GM18502 (cell line): Measurements from ENCODE around the gene CXCR5.

ENCODE experiments used
- ATAC-seq: cut with Tn5 transposase; IDR thresholded peaks from one replicate; pipeline ENCODE4 v1.9.1; 2021; ENCODE audit warnings: mild to moderate bottlenecking; ENCODE audit not compliant: unreplicated experiment, poor library complexity

The CXCR5 gene

GRCh38 chr11:118873804-118874203 lies 9.9 kb upstream of the CXCR5 start:
- no peak for ATAC-seq

- no peak for ATAC-seq
Observed at GRCh38 chr11:118876286-118876685, 7.4 kb upstream of the CXCR5 start.

DNA sequence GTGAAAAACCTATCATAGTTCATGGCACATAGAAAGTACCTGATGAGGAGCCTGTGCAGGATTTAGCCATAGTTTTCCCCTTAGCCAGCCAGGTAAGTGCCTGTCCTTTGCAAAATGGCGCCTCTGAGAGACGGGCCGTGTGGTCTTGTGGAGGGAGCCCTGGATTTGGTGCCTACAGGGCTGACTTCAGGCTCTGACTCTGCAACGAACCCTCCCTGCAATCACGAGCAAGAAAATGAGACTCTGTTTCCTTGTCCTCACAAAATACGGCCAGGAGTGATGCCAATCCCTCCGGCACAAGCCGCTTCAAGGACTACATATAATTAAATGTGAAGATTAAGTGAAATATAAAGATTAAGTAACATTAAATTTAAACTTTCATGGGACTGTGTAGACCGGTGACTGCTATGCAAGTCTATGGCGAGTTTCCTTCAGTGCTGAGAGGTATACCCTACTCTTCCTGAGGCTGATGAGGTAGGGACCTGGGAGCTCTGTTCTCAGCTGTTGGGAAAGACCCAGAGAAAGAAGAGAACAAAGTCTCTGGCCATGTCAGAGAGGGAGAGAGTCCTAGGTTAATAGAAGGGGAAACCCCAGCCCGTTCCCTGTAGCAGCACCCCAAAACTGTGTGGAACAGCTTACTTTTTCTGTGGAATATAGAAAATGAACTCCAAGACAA lies 6.1 kb upstream of the CXCR5 start:
- no peak for ATAC-seq

- ATAC-seq = no peak
Observed at GRCh38 chr11:118878163-118878563, 5.5 kb upstream of the CXCR5 start.

DNA sequence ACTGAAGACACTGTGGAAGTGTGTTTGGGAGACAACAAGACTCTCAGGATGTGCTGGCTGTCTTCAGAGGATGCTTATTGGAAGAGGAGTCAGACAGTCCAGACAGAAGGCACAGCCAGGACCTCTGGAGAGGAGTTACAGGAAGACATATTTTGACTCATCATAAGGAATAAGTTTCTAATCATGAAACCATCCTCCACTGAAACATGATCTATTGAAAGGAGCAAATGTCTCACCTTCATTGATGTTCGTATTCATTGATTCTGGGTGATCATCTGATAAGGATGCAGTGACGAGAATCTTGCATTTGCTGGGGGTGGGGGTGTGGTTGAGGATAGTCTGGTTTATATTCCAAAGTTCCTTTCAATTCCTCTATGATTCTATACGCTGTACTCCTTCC lies 2.5 kb upstream of the CXCR5 start:
- ATAC-seq = no peak

GRCh38 chr11:118882491-118882890 lies 1.2 kb upstream of the CXCR5 start:
- no peak for ATAC-seq

GRCh38 chr11:118883004-118883367 lies 706 bp upstream of the CXCR5 start:
- no peak for ATAC-seq

DNA sequence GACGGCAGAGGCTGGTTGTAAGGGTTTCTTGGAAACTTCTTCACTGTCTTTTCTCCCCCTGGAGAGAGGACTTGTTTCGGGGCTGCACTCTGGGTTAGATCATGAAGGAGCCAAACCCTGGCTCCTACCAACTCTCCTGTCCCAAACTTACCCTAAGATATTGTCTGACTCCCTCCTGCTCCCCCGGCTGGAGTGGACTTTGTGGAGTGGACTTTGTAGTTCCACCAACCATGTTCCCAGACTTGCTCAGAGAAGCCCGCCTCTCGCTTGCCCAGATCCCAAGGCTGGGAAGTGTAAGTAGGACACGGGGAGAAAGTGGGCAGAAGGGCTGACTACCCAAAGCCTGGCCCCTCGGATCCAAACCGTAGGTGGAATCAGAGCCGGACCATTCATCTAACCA lies 1.2 kb downstream of the CXCR5 start:
- ATAC-seq = no peak

GRCh38 chr11:118885319-118885718 lies 1.6 kb downstream of the CXCR5 start:
- no peak for ATAC-seq

DNA sequence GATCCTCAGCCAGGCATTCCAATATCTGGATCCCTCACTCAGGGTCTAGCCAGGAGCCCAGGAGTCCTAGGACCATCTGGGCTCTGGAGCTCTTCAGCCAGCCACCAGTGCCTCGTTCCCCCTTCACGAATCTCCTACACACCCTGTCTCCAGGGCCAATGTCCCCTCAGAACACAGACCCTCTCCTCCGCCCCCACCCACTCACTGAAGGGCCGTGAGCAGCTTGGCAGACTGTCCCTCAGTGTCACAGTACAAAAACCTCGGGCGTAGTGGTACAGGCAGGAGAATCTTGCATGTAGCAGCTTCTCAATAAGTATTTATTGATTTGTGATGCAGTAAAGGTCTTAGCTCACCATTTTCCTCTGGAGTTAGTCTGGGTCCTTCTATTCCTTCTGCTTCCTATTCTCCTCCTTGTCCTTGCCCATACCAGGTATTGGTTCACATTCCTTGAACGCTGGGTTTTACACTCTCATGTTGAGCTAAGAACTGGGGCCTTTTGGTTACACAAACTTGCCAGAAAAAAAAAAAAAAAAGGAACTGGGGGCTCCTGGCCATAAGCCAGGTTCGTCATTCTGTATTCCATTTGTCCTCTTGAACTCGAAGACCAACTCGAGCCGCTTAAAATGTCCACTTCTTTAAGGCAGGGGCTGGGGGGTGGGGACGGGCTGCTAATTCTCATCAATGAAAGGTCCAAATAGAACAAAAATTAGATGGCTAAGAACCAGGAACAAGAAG lies 2.3 kb downstream of the CXCR5 start:
- ATAC-seq = no peak

- ATAC-seq = peak; percentile 45
Observed at GRCh38 chr11:118886681-118887111, 3.0 kb downstream of the CXCR5 start.

GRCh38 chr11:118887206-118887605 lies 3.5 kb downstream of the CXCR5 start:
- no peak for ATAC-seq

- ATAC-seq = no peak
Observed at GRCh38 chr11:118888398-118888797, 4.7 kb downstream of the CXCR5 start.

- ATAC-seq = no peak
Observed at GRCh38 chr11:118889797-118890196, 6.1 kb downstream of the CXCR5 start.

DNA sequence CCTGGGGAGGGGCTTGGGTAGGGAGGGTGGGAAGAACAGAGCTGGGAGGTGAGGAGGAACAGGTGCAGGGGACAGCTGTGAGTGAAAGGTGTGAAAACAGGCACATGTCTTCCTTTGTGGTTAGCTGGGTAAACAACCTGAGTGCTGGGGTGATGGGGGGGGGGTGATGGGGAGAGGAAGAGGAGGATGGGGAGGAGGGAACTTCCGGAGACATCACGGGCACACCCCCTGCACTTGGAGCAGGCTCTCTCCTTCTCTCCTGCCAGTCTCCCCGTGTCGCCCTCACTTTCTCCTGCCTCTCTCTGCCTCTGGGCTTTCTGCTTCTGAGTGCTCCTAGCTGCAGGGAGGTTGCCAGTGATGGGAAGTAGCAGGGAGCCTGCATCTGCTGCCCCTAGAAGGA lies 8.8 kb downstream of the CXCR5 start:
- ATAC-seq = no peak

DNA sequence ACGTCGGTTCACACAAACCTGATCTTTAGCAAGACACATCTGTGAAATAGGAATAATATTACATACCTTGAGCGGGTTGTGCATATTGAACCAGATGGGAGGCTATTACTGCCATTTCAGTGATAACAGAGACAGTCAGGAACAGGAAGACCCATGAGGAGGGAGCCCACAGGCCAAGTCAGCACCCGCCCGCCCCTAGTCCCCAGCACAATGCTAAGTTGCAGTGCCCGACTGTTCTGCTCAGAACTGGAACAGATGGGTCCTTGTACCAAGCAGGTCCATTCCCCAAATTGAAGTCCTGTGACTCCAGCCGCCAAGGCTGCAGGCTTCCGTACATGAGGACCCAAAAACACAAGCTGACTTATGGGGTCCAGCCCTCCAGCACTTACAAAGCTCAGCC lies 9.3 kb downstream of the CXCR5 start:
- no peak for ATAC-seq

GRCh38 chr11:118893662-118894061 lies 10.0 kb downstream of the CXCR5 start:
- no peak for ATAC-seq

GRCh38 chr11:118894192-118894591 lies 10.5 kb downstream of the CXCR5 start:
- ATAC-seq = no peak

- ATAC-seq = peak; percentile 70
Observed at GRCh38 chr11:118895093-118896039, 11.7 kb downstream of the CXCR5 start.

- ATAC-seq = no peak
Observed at GRCh38 chr11:118896472-118896913, 12.8 kb downstream of the CXCR5 start.
